Stimulated activated naive CD4-positive, alpha-beta T cell treated with Interleukin-2 at 50 U/mL for 16 hours (primary cell): ENCODE results near the gene RAB36.
A peak's percentile ranks its signal among the peaks of the same experiment; 100 is the strongest.

ENCODE experiments used
- DNase-seq: peaks from one replicate; lab custom pipeline; 2025; lab: John Stamatoyannopoulos, UW

Gene RAB36

GRCh38 chr22:23144932-23145877 lies at the start of gene RAB36:
Gene RAB36 (plus strand): TSS chr22:23145477. CDS start chr22:23146617, 1,140 bp downstream.
- DNase-seq = peak; percentile 88

GRCh38 chr22:23095733-23096342 lies 49.4 kb upstream of the RAB36 start:
- no peak for DNase-seq

GRCh38 chr22:23097412-23098229 lies 47.7 kb upstream of the RAB36 start:
- no peak for DNase-seq

GRCh38 chr22:23098230-23098705 lies 47.0 kb upstream of the RAB36 start:
- DNase-seq = no peak

- DNase-seq = no peak
Observed at GRCh38 chr22:23098718-23099530, 46.4 kb upstream of the RAB36 start.

GRCh38 chr22:23099531-23099804 lies 45.8 kb upstream of the RAB36 start:
- DNase-seq = no peak

GRCh38 chr22:23100124-23100801 lies 45.0 kb upstream of the RAB36 start:
- no peak for DNase-seq

GRCh38 chr22:23101524-23101923 lies 43.8 kb upstream of the RAB36 start:
- DNase-seq = no peak

GRCh38 chr22:23102002-23102655 lies 43.1 kb upstream of the RAB36 start:
- no peak for DNase-seq

GRCh38 chr22:23102776-23103175 lies 42.5 kb upstream of the RAB36 start:
- DNase-seq = no peak

- no peak for DNase-seq
Observed at GRCh38 chr22:23103199-23103954, 41.9 kb upstream of the RAB36 start.

GRCh38 chr22:23104187-23104971 lies 40.9 kb upstream of the RAB36 start:
- DNase-seq = no peak

GRCh38 chr22:23105304-23105703 lies 40.0 kb upstream of the RAB36 start:
- DNase-seq = no peak

GRCh38 chr22:23105919-23106318 lies 39.4 kb upstream of the RAB36 start:
- DNase-seq = no peak

GRCh38 chr22:23106344-23106743 lies 38.9 kb upstream of the RAB36 start:
- DNase-seq = no peak

GRCh38 chr22:23106906-23107367 lies 38.3 kb upstream of the RAB36 start:
- DNase-seq = no peak

GRCh38 chr22:23107487-23108248 lies 37.6 kb upstream of the RAB36 start:
- DNase-seq = no peak
